Karpas-422 (cell line): ENCODE measurements around the gene ZNF215. TPM values are rescaled to one million over a fixed set of nuclear protein-coding genes. Genes with fewer than 3 reads are reported as not detected.
A peak's percentile ranks its signal among the peaks of the same experiment; 100 is the strongest.

Source experiments
- DNase-seq: peaks from one replicate; pipeline ENCODE4 v3.0.0-alpha.2; 2015
- H2AFZ ChIP-seq: fragments of 200-600 bp; sonication (generic); 2 replicates; pipeline ENCODE4 v1.6.1; 2014; ENCODE audit warnings: antibody characterized with exemption, low read length, mixed read lengths
- H3K27ac ChIP-seq: fragments of 200-600 bp; sonication (generic); 2 replicates; pipeline ENCODE4 v1.5.1; 2014; ENCODE audit warnings: mild to moderate bottlenecking, low read length, moderate library complexity
- H3K27me3 ChIP-seq: fragments of 200-600 bp; sonication (generic); 2 replicates; pipeline ENCODE4 v1.6.1; 2014; ENCODE audit warnings: low read length, mixed read lengths
- H3K36me3 ChIP-seq: fragments of 200-600 bp; sonication (generic); 2 replicates; pipeline ENCODE4 v1.6.1; 2014; ENCODE audit warnings: low read length, mixed read lengths; ENCODE audit not compliant: insufficient read depth
- H3K4me1 ChIP-seq: fragments of 200-600 bp; sonication (generic); 2 replicates; pipeline ENCODE4 v1.6.1; 2014; ENCODE audit warnings: mild to moderate bottlenecking, low read length, mixed read lengths
- H3K4me2 ChIP-seq: fragments of 200-600 bp; sonication (generic); 2 replicates; pipeline ENCODE4 v1.6.1; 2014; ENCODE audit warnings: low read length, low read depth, mild to moderate bottlenecking; ENCODE audit not compliant: poor library complexity, severe bottlenecking
- H3K4me3 ChIP-seq: fragments of 200-600 bp; sonication (generic); 2 replicates; pipeline ENCODE4 v1.5.1; 2014; ENCODE audit warnings: mild to moderate bottlenecking, antibody characterized with exemption, low read length, mixed read lengths
- H3K79me2 ChIP-seq: fragments of 200-600 bp; sonication (generic); 2 replicates; pipeline ENCODE4 v1.6.1; 2014; ENCODE audit warnings: mild to moderate bottlenecking, low read length, mixed read lengths
- H3K9ac ChIP-seq: fragments of 200-600 bp; sonication (generic); 2 replicates; pipeline ENCODE4 v1.6.0; 2014; ENCODE audit warnings: low read length
- H3K9me2 ChIP-seq: fragments of 200-600 bp; sonication (generic), shearing (Covaris generic); replicated peaks from 2 replicates; pipeline ENCODE4 v1.6.0; 2014; ENCODE audit warnings: mild to moderate bottlenecking, low read length, moderate library complexity; ENCODE audit not compliant: insufficient read depth
- H3K9me3 ChIP-seq: fragments of 300-700, 200-600 bp; sonication (generic); 2 replicates; pipeline ENCODE4 v1.6.1; 2014; ENCODE audit warnings: low read length, mixed read lengths
- H4K20me1 ChIP-seq: fragments of 200-600 bp; sonication (generic); 2 replicates; pipeline ENCODE4 v1.6.1; 2014; ENCODE audit warnings: mild to moderate bottlenecking, antibody characterized with exemption, low read length, low read depth; ENCODE audit not compliant: insufficient read depth
- total RNA-seq: library from RNA; depleted of rRNA; stranded (reverse); fragments of >200 nt; shearing (Covaris generic); gene quantifications from 2 replicates; pipeline ENCODE4 v1.2.3, GENCODE V29; 2014; ENCODE audit warnings: low replicate concordance; rRNA removed

ZNF215 gene
- total RNA-seq, 1 experiment from 2014 or later: 26.9 TPM

DNA sequence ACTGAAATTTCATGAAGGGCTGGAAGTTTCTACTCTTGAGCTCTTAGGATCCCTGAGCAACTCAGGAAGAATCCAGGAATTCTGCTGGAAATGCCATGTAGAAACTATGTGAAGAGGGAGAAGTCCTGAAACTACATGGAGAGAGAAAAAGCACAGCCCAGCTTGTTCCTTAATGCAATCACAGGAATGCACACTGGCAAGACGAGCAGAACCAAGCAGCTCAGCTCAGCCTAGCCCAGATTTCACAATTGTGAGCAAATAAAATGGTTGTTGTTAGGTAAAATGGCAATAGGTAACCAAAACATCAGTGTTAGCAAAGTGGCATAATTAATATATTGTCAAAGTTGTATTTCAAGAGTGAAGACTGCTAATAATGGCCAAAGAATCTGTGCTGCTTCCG, 65.8 kb downstream of the ZNF215 start:
- H3K36me3 ChIP-seq: no peaks in the 10 kb centered on the region
- no peaks in the 10 kb centered on the region for H3K9me2 ChIP-seq
- no peak overlapping the region for H3K27ac ChIP-seq
- no peaks in the 10 kb centered on the region for H3K79me2 ChIP-seq
- no peak for DNase-seq
- H3K27me3 ChIP-seq: no peaks in the 10 kb centered on the region
- H3K9me3 ChIP-seq: no peaks in the 10 kb centered on the region
- H3K4me3 ChIP-seq: no peak overlapping the region
- H3K4me2 ChIP-seq: no peak overlapping the region
- no peaks in the 10 kb centered on the region for H4K20me1 ChIP-seq
- peaks cover 27% of the 10 kb centered on the region for H3K4me1 ChIP-seq
- H2AFZ ChIP-seq: no peak overlapping the region
- no peak overlapping the region for H3K9ac ChIP-seq

DNA sequence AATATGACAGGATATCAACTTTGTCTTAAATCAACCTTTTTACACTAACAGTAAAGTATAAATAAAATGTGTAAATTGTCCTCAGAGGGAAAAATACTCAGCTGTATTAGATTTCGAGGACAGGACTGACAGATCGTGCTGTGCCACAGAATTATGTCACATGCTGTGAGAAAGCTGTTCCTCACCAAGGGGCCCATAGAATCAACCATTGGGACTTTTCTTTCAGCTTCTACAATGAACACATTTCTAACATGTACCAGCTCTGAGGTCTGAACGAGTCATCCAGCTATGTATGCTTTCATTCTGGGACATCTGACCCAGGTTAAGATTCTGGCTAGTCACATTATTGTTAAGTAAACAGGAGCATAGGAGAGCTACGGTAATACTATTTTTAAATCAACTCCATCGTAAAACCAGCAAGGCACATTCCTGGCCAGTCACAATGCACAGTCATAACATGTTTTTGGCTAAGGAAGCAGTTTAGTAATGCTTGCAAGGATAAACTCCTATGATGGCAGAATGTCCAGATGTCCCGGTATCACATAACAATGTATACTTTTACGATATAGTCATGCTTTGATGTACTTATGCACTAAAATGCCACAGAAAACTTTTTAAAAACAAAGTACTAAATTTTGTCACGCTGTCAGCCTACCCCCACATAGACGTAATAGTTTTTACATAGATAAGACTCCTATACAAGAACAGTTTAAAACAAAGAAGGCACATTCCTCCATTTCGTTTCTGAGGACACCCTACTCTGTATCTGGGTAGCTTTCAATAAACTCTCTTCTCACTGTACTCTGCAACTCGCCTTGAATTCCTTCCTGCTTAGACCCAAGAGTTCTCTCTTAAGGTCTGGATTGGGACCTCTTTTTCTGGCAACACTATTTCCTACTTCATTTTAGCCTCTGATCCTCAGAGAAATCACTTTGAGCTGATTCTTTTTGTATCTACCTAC, 66.5 kb downstream of the ZNF215 start:
- Histone ChIP-seq H3K36me3 (no peaks in the 10 kb centered on the region), H4K20me1 (no peaks in the 10 kb centered on the region), H3K9ac (no peak overlapping the region), H3K4me2 (no peak overlapping the region), H3K9me2 (no peaks in the 10 kb centered on the region), H3K27ac (peak overlapping the region; percentile 45), H3K27me3 (no peaks in the 10 kb centered on the region), H3K4me1 (peaks cover 34% of the 10 kb centered on the region), H2AFZ (no peak overlapping the region), H3K9me3 (no peaks in the 10 kb centered on the region), H3K79me2 (no peaks in the 10 kb centered on the region), H3K4me3 (no peak overlapping the region)
- DNase-seq: no peak

- Histone ChIP-seq H4K20me1 (no peaks in the 10 kb centered on the region), H3K27me3 (no peaks in the 10 kb centered on the region), H3K79me2 (no peaks in the 10 kb centered on the region), H3K9ac (no peak overlapping the region), H3K4me1 (peaks cover 32% of the 10 kb centered on the region), H3K9me3 (no peaks in the 10 kb centered on the region), H3K27ac (no peak overlapping the region), H3K9me2 (no peaks in the 10 kb centered on the region; the same call in 1 of the 2 replicates), H3K4me2 (no peak overlapping the region), H3K4me3 (no peak overlapping the region), H3K36me3 (no peaks in the 10 kb centered on the region), H2AFZ (no peak overlapping the region)
- no peak for DNase-seq
These were observed 69.5 kb downstream of the ZNF215 start for GRCh38 chr11:6995703-6996102.

GRCh38 chr11:7004482-7004881, 78.3 kb downstream of the ZNF215 start:
- H4K20me1 ChIP-seq: no peaks in the 10 kb centered on the region
- no peaks in the 10 kb centered on the region for H3K79me2 ChIP-seq
- no peak for DNase-seq
- H3K9me3 ChIP-seq: no peaks in the 10 kb centered on the region
- no peak overlapping the region for H2AFZ ChIP-seq
- H3K9ac ChIP-seq: no peak overlapping the region
- H3K4me1 ChIP-seq: no peaks in the 10 kb centered on the region
- H3K9me2 ChIP-seq: no peaks in the 10 kb centered on the region; the same call in 1 of the 2 replicates
- no peak overlapping the region for H3K4me2 ChIP-seq
- no peak overlapping the region for H3K27ac ChIP-seq
- H3K4me3 ChIP-seq: no peak overlapping the region
- H3K36me3 ChIP-seq: no peaks in the 10 kb centered on the region
- no peaks in the 10 kb centered on the region for H3K27me3 ChIP-seq

Other genes with a start within 250 kb of the ZNF215 start
- 55.4 and 67.3 TPM in 2 replicates for gene MRPL17, start 243.1 kb upstream of the ZNF215 start, total RNA-seq
- gene OR2AG2, start 154.4 kb upstream of the ZNF215 start, total RNA-seq: 0.22 and 0.48 TPM in 2 replicates
- not detected in 2 replicates for gene OR2AG1, start 143.4 kb upstream of the ZNF215 start, total RNA-seq
- 0.54 and 2.9 TPM in 2 replicates for gene OR6A2, start 126.7 kb upstream of the ZNF215 start, total RNA-seq
- not detected in 2 replicates for gene OR10A5, start 80.7 kb upstream of the ZNF215 start, total RNA-seq
- not detected in 2 replicates for gene OR10A2, start 63.4 kb upstream of the ZNF215 start, total RNA-seq
- gene OR10A4, start 49.8 kb upstream of the ZNF215 start, total RNA-seq: not detected in 2 replicates
- 0.36 and 0.71 TPM in 2 replicates for gene OR2D2, start 33.9 kb upstream of the ZNF215 start, total RNA-seq
- not detected in 2 replicates for gene OR2D3, start 5.4 kb upstream of the ZNF215 start, total RNA-seq
- not detected in 2 replicates for gene ZNF214, start 93.9 kb downstream of the ZNF215 start, total RNA-seq
- gene NLRP14, start 94.1 kb downstream of the ZNF215 start, total RNA-seq: 0.19 and 0.51 TPM in 2 replicates
- 0.14 TPM in 1 of 2 replicates, not detected in the other for gene RBMXL2, start 162.6 kb downstream of the ZNF215 start, total RNA-seq